Measurements from ENCODE around the gene PRR35. TPM values are rescaled to one million over a fixed set of nuclear protein-coding genes. Genes with fewer than 3 reads are reported as not detected.

The PRR35 gene
- total and polyA plus RNA-seq, 2 of the 4 experiments (the other 2 are of a cell fraction) = not detected

GRCh38 chr16:595942-596735 lies 35.9 kb downstream of the PRR35 start:
- H3K18ac ChIP-seq (ENCODE audit: low read depth, low read length) = no peak overlapping the region
- in situ Hi-C loops (cut with MboI; ENCODE audit: low sequenced_read_pairs) (no loop called here), dilution Hi-C loops (cut with HindIII; ENCODE audit: low sequenced_read_pairs, unreplicated experiment) (no loop called here), intact Hi-C loops (cut with micrococcal nuclease) (no loop called here)
- H3K14ac ChIP-seq (replicated peaks; ENCODE audit: low read depth, low read length) = no peak overlapping the region
- no peak for DNase-seq
- peaks cover 54% of the 10 kb centered on the region for H4K20me1 ChIP-seq (ENCODE audit: insufficient read depth, low read length)
- H3K23ac ChIP-seq (ENCODE audit: low read depth, low read length) = no peak overlapping the region
- no peak overlapping the region for H3K56ac ChIP-seq (ENCODE audit: extremely low read depth, insufficient read depth, low read length)
- no peak overlapping the region for H3K27ac ChIP-seq (ENCODE audit: insufficient read depth, low read length)
- H3K4me1 ChIP-seq (ENCODE audit: control insufficient read depth, insufficient read depth, low read length) = peaks cover 2% of the 10 kb centered on the region; the same call in 1 of the 2 replicates
- no peak overlapping the region for H2AK5ac ChIP-seq (ENCODE audit: low read depth, low read length)
- H3K4ac ChIP-seq (ENCODE audit: low read depth, low read length) = no peak overlapping the region
- H4K5ac ChIP-seq (ENCODE audit: low read depth, low read length) = no peak overlapping the region
- peaks cover 8% of the 10 kb centered on the region; the same call in 1 of the 2 replicates for H3K36me3 ChIP-seq (ENCODE audit: control insufficient read depth, insufficient read depth, low read length)
- H2BK20ac ChIP-seq (ENCODE audit: low read depth, low read length) = no peak overlapping the region
- H2AK9ac ChIP-seq (replicated peaks; ENCODE audit: low read depth, low read length, poor library complexity) = no peak overlapping the region
- no peak overlapping the region for H2BK15ac ChIP-seq (ENCODE audit: low read depth, low read length)
- ChIA-PET CTCF (no interaction called here), POLR2A (ENCODE audit: unreplicated experiment) (no interaction called here)
- H2BK5ac ChIP-seq (ENCODE audit: low read depth, low read length, poor library complexity, severe bottlenecking) = no peak overlapping the region
- no peak overlapping the region for H3K4me3 ChIP-seq (ENCODE audit: insufficient read depth, low read depth, low read length)
- H3K9me3 ChIP-seq (ENCODE audit: control insufficient read depth, insufficient read depth, low read length) = no peaks in the 10 kb centered on the region
- no peak overlapping the region for H4K91ac ChIP-seq (ENCODE audit: insufficient read depth, low read depth, low read length)
- peaks cover 19 to 85% of the 10 kb centered on the region in 2 experiments; a peak in 3 of 4 replicates for H3K79me1 ChIP-seq (ENCODE audit: low read depth in 1 of 2, low read length in 2 of 2)
- H2BK120ac ChIP-seq (ENCODE audit: low read depth, low read length) = no peak overlapping the region
- WGBS, 2 experiments (ENCODE audit: extremely low coverage in 2 of 2, insufficient read length in 1 of 2) = 93% methylated on average over 32 of the region's 34 CpGs; no CpG with 5 or more reads in 1 of the 2 experiments
- ATAC-seq (ENCODE audit: low read depth) = no peak
- H3K27me3 ChIP-seq (ENCODE audit: control insufficient read depth, insufficient read depth, low read length) = no peaks in the 10 kb centered on the region
- no TSS peak for BruUV-seq (replicated peaks)
- H4K8ac ChIP-seq (ENCODE audit: low read depth in 2 of 2, low read length in 2 of 2) = no peak overlapping the region
- H2AFZ ChIP-seq (replicated peaks; ENCODE audit: low read length, poor library complexity) = no peak overlapping the region
- H3K4me2 ChIP-seq (ENCODE audit: low read depth, low read length) = no peak overlapping the region
- TF ChIP-seq CTCF (conservative IDR thresholded peaks at IDR 0.05; ENCODE audit: low read depth, low read length) = no peak
- no peak for TF ChIP-seq USF2 (IDR thresholded peaks at IDR 0.05; ENCODE audit: low read depth, low read length)
- no peak for TF ChIP-seq POLR2A (IDR thresholded peaks at IDR 0.05; ENCODE audit: low read depth, low read length)
- no peak for TF ChIP-seq RAD21 (IDR thresholded peaks at IDR 0.05; ENCODE audit: low read length)
- no peak for TF ChIP-seq MAZ (IDR thresholded peaks at IDR 0.05; ENCODE audit: borderline replicate concordance, low read depth, low read length)
- TF ChIP-seq MXI1 (IDR thresholded peaks at IDR 0.05; ENCODE audit: borderline replicate concordance, low read depth, low read length) = no peak
- TF ChIP-seq SMC3 (IDR thresholded peaks at IDR 0.05; ENCODE audit: low read depth, low read length) = no peak
- TF ChIP-seq ELK1 (IDR thresholded peaks at IDR 0.05; ENCODE audit: borderline replicate concordance, low read depth, low read length) = no peak
- no peak for TF ChIP-seq RFX5 (IDR thresholded peaks at IDR 0.05; ENCODE audit: low read depth, low read length)
- no peak for TF ChIP-seq CHD1 (IDR thresholded peaks at IDR 0.05; ENCODE audit: low read depth, low read length)
- no peak for TF ChIP-seq RCOR1 (IDR thresholded peaks at IDR 0.05; ENCODE audit: insufficient replicate concordance, low read length)
- no peak for TF ChIP-seq MAFK (IDR thresholded peaks at IDR 0.05; ENCODE audit: low read depth, low read length)
- TF ChIP-seq FOS (IDR thresholded peaks at IDR 0.05; ENCODE audit: low read depth, low read length) = no peak
- no peak overlapping the region for H3K9ac ChIP-seq (ENCODE audit: low read depth, low read length)
- H3K9me1 ChIP-seq (ENCODE audit: insufficient read depth, low read length) = peaks cover 6% of the 10 kb centered on the region; the same call in 1 of the 2 replicates
